HCT116 (cell line): ENCODE measurements around the gene HVCN1. TPM values are rescaled to one million over a fixed set of nuclear protein-coding genes. Genes with fewer than 3 reads are reported as not detected.

Experiments
- ATAC-seq: fragments of 200-7000 bp; cut with Tn5 transposase; 2 replicates; pipeline ENCODE4 v1.9.1; 2020; ENCODE audit warnings: mild to moderate bottlenecking, moderate library complexity
- BruUV-seq: library from RNA; stranded (reverse); fragments of 400-500 nt; replicated peaks from 2 replicates; lab custom pipeline; 2021; lab: Mats Ljungman, UMichigan
- CTCF ChIA-PET: fragments of 300-600 bp; sonication (Branson Sonifier 250); formaldehyde crosslinking; loops from one replicate; lab custom pipeline; 2021; ENCODE audit warnings: antibody characterized with exemption; lab: Charles Lee
- POLR2A ChIA-PET: fragments of 300-600, 350-600 bp; sonication (Branson Sonifier 250); formaldehyde crosslinking; loops from one replicate; lab custom pipeline; 2021; ENCODE audit warnings: antibody characterized with exemption; lab: Charles Lee
- RAD21 ChIA-PET, 2 experiments: fragments of 300-600 bp; sonication (Branson Sonifier 250); formaldehyde crosslinking; loops; one replicate each; lab custom pipeline; 2023; ENCODE audit warnings: low total read pairs in 2 of 2; ENCODE audit not compliant: uncharacterized antibody in 2 of 2, unreplicated experiment in 2 of 2, low non-redundant PET in 1 of 2; lab: Charles Lee
- DNase-seq: peaks from one replicate; pipeline ENCODE4 v3.0.0-alpha.2; 2010; ENCODE audit warnings: low read depth, low spot score
- H2AFZ ChIP-seq: fragments of 200-600 bp; shearing (Covaris generic), sonication (generic); 2 replicates; pipeline ENCODE4 v1.6.1; 2017; ENCODE audit warnings: low read depth, mixed run types, mixed read lengths, antibody characterized with exemption, low read length; ENCODE audit not compliant: poor library complexity, severe bottlenecking
- H3K27ac ChIP-seq: 2 replicates; pipeline ENCODE4 v1.5.1; 2012; ENCODE audit warnings: low read depth, low read length
- H3K27me3 ChIP-seq: fragments of 200-600 bp; sonication (generic); 2 replicates; pipeline ENCODE4 v1.6.1; 2016; ENCODE audit warnings: mixed run types, low read length, mixed read lengths; ENCODE audit not compliant: insufficient read depth
- H3K36me3 ChIP-seq, 2 experiments: fragments of 200-500 bp in 1 of 2; fragments of 200-600 bp in 1 of 2; sonication (Bioruptor generic) in 1 of 2; sonication (generic) in 1 of 2; 2 replicates each; pipeline versions ENCODE4 v1.5.1 to v1.6.1; 2014 to 2016; ENCODE audit warnings: low read length in 2 of 2, inconsistent platforms in 1 of 2, mixed read lengths in 1 of 2, mixed run types in 1 of 2; ENCODE audit not compliant: insufficient read depth in 2 of 2, control insufficient read depth in 1 of 2
- H3K4me1 ChIP-seq, 2 experiments: fragments of 200-600 bp in 1 of 2; sonication (generic) in 1 of 2; 2 replicates each; pipeline versions ENCODE4 v1.5.1 to v1.6.1; 2012 to 2017; ENCODE audit warnings: low read length in 2 of 2, inconsistent platforms in 1 of 2, mild to moderate bottlenecking in 1 of 2, mixed read lengths in 1 of 2, mixed run types in 1 of 2, moderate library complexity in 1 of 2; ENCODE audit not compliant: insufficient read depth in 2 of 2, control insufficient read depth in 1 of 2
- H3K4me2 ChIP-seq: fragments of 200-600 bp; sonication (generic); 2 replicates; pipeline ENCODE4 v1.6.1; 2017; ENCODE audit warnings: mixed run types, low read length, mixed read lengths
- H3K4me3 ChIP-seq, 2 experiments: fragments of 200-600 bp in 1 of 2; sonication (generic) in 1 of 2; replicated peaks in 1 of 2; 2 replicates each; pipeline ENCODE4 v1.5.1; 2011 to 2016; ENCODE audit warnings: low read length in 2 of 2, control low read depth in 1 of 2, low read depth in 1 of 2, mild to moderate bottlenecking in 1 of 2, mixed read lengths in 1 of 2, mixed run types in 1 of 2
- H3K79me2 ChIP-seq: fragments of 200-600 bp; sonication (generic); 2 replicates; pipeline ENCODE4 v1.6.1; 2017; ENCODE audit warnings: mild to moderate bottlenecking, mixed run types, low read length, moderate library complexity, mixed read lengths; ENCODE audit not compliant: insufficient read depth
- H3K9ac ChIP-seq: fragments of 200-600 bp; sonication (generic); 2 replicates; pipeline ENCODE4 v1.6.1; 2016; ENCODE audit warnings: low read length, mixed read lengths
- H3K9me2 ChIP-seq: fragments of 200-600 bp; sonication (generic), shearing (Covaris generic); 2 replicates; pipeline ENCODE4 v1.6.1; 2017; ENCODE audit warnings: mixed run types, mild to moderate bottlenecking, moderate library complexity; ENCODE audit not compliant: insufficient read depth
- H3K9me3 ChIP-seq, 2 experiments: fragments of 200-500 bp in 1 of 2; fragments of 200-600 bp in 1 of 2; sonication (Bioruptor generic) in 1 of 2; sonication (generic) in 1 of 2; 2 replicates each; pipeline ENCODE4 v1.6.1; 2014 to 2017; ENCODE audit warnings: low read length in 2 of 2, mixed read lengths in 2 of 2, inconsistent platforms in 1 of 2, low read depth in 1 of 2, mild to moderate bottlenecking in 1 of 2, mixed run types in 1 of 2, moderate library complexity in 1 of 2; ENCODE audit not compliant: control insufficient read depth in 1 of 2, insufficient read depth in 1 of 2
- H4K20me1 ChIP-seq: fragments of 200-600 bp; sonication (generic), shearing (Covaris generic); 2 replicates; pipeline ENCODE4 v1.6.1; 2017; ENCODE audit warnings: mixed run types, mild to moderate bottlenecking, moderate library complexity; ENCODE audit not compliant: insufficient read depth
- ATF3 ChIP-seq: IDR thresholded peaks from 2 replicates; pipeline ENCODE4 v1.6.1; 2012
- CBX3 ChIP-seq: IDR thresholded peaks from 2 replicates; pipeline ENCODE4 v1.6.1; 2012; ENCODE audit warnings: low read depth
- CEBPB ChIP-seq: IDR thresholded peaks from 2 replicates; pipeline ENCODE4 v1.6.1; 2012; ENCODE audit warnings: low read depth
- CTCF ChIP-seq, 3 experiments: fragments of 200-600 bp in 1 of 3; sonication (generic) in 1 of 3; IDR thresholded peaks in 2 of 3; conservative IDR thresholded peaks in 1 of 3; 2 replicates each; pipeline ENCODE4 v1.5.1; 2012 to 2017; ENCODE audit warnings: low read depth in 2 of 3, low read length in 2 of 3, antibody characterized with exemption in 1 of 3, borderline replicate concordance in 1 of 3, control low read depth in 1 of 3, mild to moderate bottlenecking in 1 of 3, mixed read lengths in 1 of 3, mixed run types in 1 of 3, moderate library complexity in 1 of 3; ENCODE audit not compliant: insufficient read depth in 1 of 3
- EGR1 ChIP-seq: IDR thresholded peaks from 2 replicates; pipeline ENCODE4 v1.6.1; 2012; ENCODE audit warnings: low read depth
- ELF1 ChIP-seq: IDR thresholded peaks from 2 replicates; pipeline ENCODE4 v1.6.1; 2012; ENCODE audit warnings: low read depth, borderline replicate concordance
- EZH2 ChIP-seq: fragments of 200-600 bp; sonication (generic); IDR thresholded peaks from 2 replicates; pipeline ENCODE4 v1.6.1; 2017; ENCODE audit warnings: antibody characterized with exemption, mixed run types
- FOSL1 ChIP-seq: IDR thresholded peaks from 2 replicates; pipeline ENCODE4 v1.6.1; 2012; ENCODE audit warnings: low read depth
- JUND ChIP-seq: IDR thresholded peaks from 2 replicates; pipeline ENCODE4 v1.6.1; 2012
- MAX ChIP-seq: IDR thresholded peaks from 2 replicates; pipeline ENCODE4 v1.6.1; 2012
- POLR2A ChIP-seq: IDR thresholded peaks from 2 replicates; pipeline ENCODE4 v1.7.0; 2011; ENCODE audit warnings: borderline replicate concordance; ENCODE audit not compliant: insufficient read depth, insufficient read length; ENCODE audit errors: extremely low read depth
- POLR2AphosphoS5 ChIP-seq: IDR thresholded peaks from 2 replicates; pipeline ENCODE4 v1.6.1; 2011; ENCODE audit warnings: mild to moderate bottlenecking, low read depth, low read length, moderate library complexity
- REST ChIP-seq: IDR thresholded peaks from 2 replicates; pipeline ENCODE4 v1.6.1; 2012; ENCODE audit warnings: low read depth
- SIN3A ChIP-seq: IDR thresholded peaks from 2 replicates; pipeline ENCODE4 v1.6.1; 2012; ENCODE audit warnings: low read depth
- SRF ChIP-seq: IDR thresholded peaks from 2 replicates; pipeline ENCODE4 v1.6.1; 2012; ENCODE audit warnings: low read depth
- YY1 ChIP-seq: IDR thresholded peaks from 2 replicates; pipeline ENCODE4 v1.6.1; 2011; ENCODE audit warnings: low read length, low read depth, moderate library complexity, mild to moderate bottlenecking; ENCODE audit not compliant: insufficient replicate concordance; ENCODE audit errors: extremely low read depth
- ZBTB33 ChIP-seq: IDR thresholded peaks from 2 replicates; pipeline ENCODE4 v1.6.1; 2011; ENCODE audit warnings: mild to moderate bottlenecking, low read length, moderate library complexity; ENCODE audit not compliant: insufficient replicate concordance; ENCODE audit errors: extremely low read depth
- ZFX ChIP-seq: fragments of 450-650 bp; IDR thresholded peaks from 2 replicates; pipeline ENCODE4 v1.6.1; 2017
- ZNF274 ChIP-seq: fragments of 200-500 bp; sonication (Bioruptor generic); IDR thresholded peaks from 2 replicates; pipeline ENCODE4 v1.6.1; 2014; ENCODE audit warnings: mild to moderate bottlenecking, low read depth, low read length, inconsistent platforms
- intact Hi-C: fragments of 100-400 bp; cut with micrococcal nuclease; formaldehyde crosslinking; loops from 2 replicates; pipeline ENCODE4 v1.10.0; 2022
- total RNA-seq: library from RNA; stranded (reverse); gene quantifications from one replicate; pipeline ENCODE4 v1.2.1, GENCODE V29; 2021; ENCODE audit not compliant: unreplicated experiment

Gene HVCN1
- total RNA-seq, 1 experiment from 2014 or later, result 0.15 TPM

- ChIA-PET RAD21 (no interaction called here), POLR2A (no interaction called here), CTCF (no interaction called here)
- TF ChIP-seq FOSL1 (no peak), EZH2 (no peak), SRF (no peak), EGR1 (no peak), ELF1 (no peak), POLR2A (no peak), SIN3A (no peak), ZNF274 (no peak), CEBPB (no peak), ATF3 (no peak), CBX3 (no peak), MAX (no peak), ZBTB33 (no peak), CTCF (IDR thresholded peaks at IDR 0.05 in 2 of 3, conservative IDR thresholded peaks at IDR 0.05 in 1 of 3; ENCODE audit: borderline replicate concordance in 1 of 3, insufficient read depth in 1 of 3, low read depth in 2 of 3, low read length in 2 of 3) (no peak), REST (no peak), POLR2AphosphoS5 (no peak), JUND (no peak), ZFX (no peak), YY1 (no peak)
- H3K27me3 ChIP-seq, result no peaks in the 10 kb centered on the region
- peaks cover 0 to 10% of the 10 kb centered on the region in 2 experiments; a peak in 2 of 4 replicates for H3K4me1 ChIP-seq
- no peak for DNase-seq
- BruUV-seq, result no TSS peak
- peak overlapping the region; percentile 35 for H3K4me2 ChIP-seq
- H3K9me3 ChIP-seq, result no peaks in the 10 kb centered on the region
- no peak for ATAC-seq
- H3K36me3 ChIP-seq, result no peaks in the 10 kb centered on the region
- H3K4me3 ChIP-seq, result no peak overlapping the region
- no peaks in the 10 kb centered on the region for H4K20me1 ChIP-seq
- no peaks in the 10 kb centered on the region for H3K9me2 ChIP-seq
- H3K79me2 ChIP-seq, result no peaks in the 10 kb centered on the region
- H2AFZ ChIP-seq, result no peak overlapping the region
- intact Hi-C loops, result no loop called here
- no peak overlapping the region for H3K27ac ChIP-seq
- H3K9ac ChIP-seq, result no peak overlapping the region
These were observed 49.4 kb downstream of the HVCN1 start for GRCh38 chr12:110639336-110640141.
